Mucosa of descending colon (tissue), 3 donors: ENCODE results near the gene FLYWCH2. TPM values are rescaled to one million over a fixed set of nuclear protein-coding genes. Genes with fewer than 3 reads are reported as not detected.
A peak's percentile ranks its signal among the peaks of the same experiment; 100 is the strongest.

ENCODE experiments used
- ATAC-seq: fragments of 200-7000 bp; cut with Tn5 transposase; one replicate; pipeline ENCODE4 v1.9.1; 2020; ENCODE audit warnings: mild to moderate bottlenecking, moderate library complexity
- DNase-seq, 3 donors: peaks; one replicate each; pipeline ENCODE4 v3.0.0-alpha.2; 2020
- H3K36me3 ChIP-seq: fragments of 200-600 bp; one replicate; pipeline ENCODE4 v1.8.0; 2021; ENCODE audit warnings: low read depth, mild to moderate bottlenecking
- H3K4me1 ChIP-seq: fragments of 200-600 bp; one replicate; pipeline ENCODE4 v1.8.0; 2021; ENCODE audit warnings: low read depth, mild to moderate bottlenecking
- H3K4me3 ChIP-seq: fragments of 200-600 bp; one replicate; pipeline ENCODE4 v1.8.0; 2021; ENCODE audit warnings: mild to moderate bottlenecking
- H3K9me3 ChIP-seq: fragments of 200-600 bp; one replicate; pipeline ENCODE4 v1.8.0; 2021; ENCODE audit warnings: mild to moderate bottlenecking
- CTCF ChIP-seq: fragments of 200-600 bp; IDR thresholded peaks from one replicate; pipeline ENCODE4 v1.8.0; 2022; ENCODE audit warnings: antibody characterized with exemption, mild to moderate bottlenecking
- intact Hi-C, 2 donors: fragments of 100-400 bp; cut with DNase I in 1 of 2; cut with micrococcal nuclease in 1 of 2; formaldehyde crosslinking; loops; one replicate each; pipeline versions ENCODE4 v1.11.0 to v1.11.1; 2022; cut with DNase I, micrococcal nuclease
- total RNA-seq, 3 donors: library from RNA; stranded (reverse); fragmentation: NEBNext Ultra II Directional in 2 of 3; extraction: Animal tissue kit (Norgen Biotek cat#: 25700) in 2 of 3; gene quantifications; one replicate each; pipeline versions ENCODE4 v1.2.1 to v1.2.4, GENCODE V29; 2021 to 2023
- donor health status: DM: no; HTN: no; CAD: no; lungs with moderate emphysema.
- donor health status: DM: no; HTN: no; CAD: no.
- donor health status: DM: no; HTN: yes; CAD: no.

FLYWCH2 gene
- total RNA-seq, 3 donors from 2014 or later, result 23.3 to 26.9 (median 25.3) TPM

GRCh38 chr16:2867987-2868789, 14.8 kb upstream of the FLYWCH2 start:
- ATAC-seq (peak; percentile 99), DNase-seq (peak; percentile 96 to 99 (median 97))
- intact Hi-C loops, result no loop called here
- Histone ChIP-seq H3K4me3 (peak overlapping the region; percentile 31), H3K9me3 (no peaks in the 10 kb centered on the region), H3K36me3 (no peaks in the 10 kb centered on the region), H3K4me1 (no peaks in the 10 kb centered on the region)
- peak; percentile 89 for TF ChIP-seq CTCF

DNA sequence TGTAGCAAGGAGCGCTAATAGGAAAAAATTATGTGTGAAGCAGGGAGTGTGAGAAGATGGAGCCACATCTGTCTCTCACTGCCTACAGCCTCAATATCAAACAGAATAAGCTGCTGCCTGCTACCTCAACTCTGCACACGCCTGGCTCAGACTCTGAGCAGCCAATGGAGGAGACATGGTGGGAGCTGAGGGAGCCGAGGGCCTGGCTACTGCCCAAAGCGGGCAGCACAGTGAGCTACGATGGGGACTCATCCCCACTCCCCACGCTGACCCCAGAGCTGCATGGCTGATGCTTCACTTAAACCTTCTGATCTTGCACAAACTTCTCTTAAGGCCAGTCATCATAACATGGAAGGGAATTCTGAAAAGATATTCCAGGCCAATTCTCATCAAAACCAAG, 11.1 kb upstream of the FLYWCH2 start:
- no peak for DNase-seq
- intact Hi-C loops, result loop anchor here (5.0 to 10.0 kb wide), 2 partner anchors 50 to 53 kb away; no protein-coding TSS in a partner anchor
- Histone ChIP-seq H3K4me3 (no peak overlapping the region), H3K36me3 (no peaks in the 10 kb centered on the region), H3K9me3 (no peaks in the 10 kb centered on the region), H3K4me1 (no peaks in the 10 kb centered on the region)
- TF ChIP-seq CTCF, result no peak
- ATAC-seq, result no peak

- TF ChIP-seq CTCF, result no peak
- Histone ChIP-seq H3K36me3 (no peaks in the 10 kb centered on the region), H3K4me1 (no peaks in the 10 kb centered on the region), H3K9me3 (no peaks in the 10 kb centered on the region), H3K4me3 (no peak overlapping the region)
- ATAC-seq (no peak), DNase-seq (no peak)
- intact Hi-C loops, result loop anchor here (5.0 to 10.0 kb wide), 2 partner anchors 48 to 51 kb away; no protein-coding TSS in a partner anchor
Measured at GRCh38 chr16:2874032-2874911, 8.7 kb upstream of the FLYWCH2 start.

GRCh38 chr16:2874912-2875362, 8.1 kb upstream of the FLYWCH2 start:
- H3K36me3 ChIP-seq, result no peaks in the 10 kb centered on the region
- DNase-seq (peak; percentile 80 to 84 (median 84)), ATAC-seq (peak; percentile 100)
- no peak overlapping the region for H3K4me3 ChIP-seq
- no peaks in the 10 kb centered on the region for H3K9me3 ChIP-seq
- no peaks in the 10 kb centered on the region for H3K4me1 ChIP-seq
- intact Hi-C loops, result loop anchor here (5.0 to 10.0 kb wide), 2 partner anchors 47 to 50 kb away; no protein-coding TSS in a partner anchor
- TF ChIP-seq CTCF, result peak; percentile 88

GRCh38 chr16:2879854-2880508, 3.0 kb upstream of the FLYWCH2 start:
- no peak for TF ChIP-seq CTCF
- intact Hi-C loops, result loop anchor here in 1 of 2 donors (10.0 kb wide), 1 partner anchor 45 kb away; no protein-coding TSS in a partner anchor
- ATAC-seq, result no peak
- no peak for DNase-seq
- Histone ChIP-seq H3K4me1 (peaks cover 6% of the 10 kb centered on the region), H3K9me3 (no peaks in the 10 kb centered on the region), H3K36me3 (no peaks in the 10 kb centered on the region), H3K4me3 (no peak overlapping the region)
